A549 treated with CORT108297 at 1 μM for 4 hours (cell line): ENCODE measurements around the gene U2AF2. TPM values are rescaled to one million over a fixed set of nuclear protein-coding genes. Genes with fewer than 3 reads are reported as not detected.

Experiments
- total RNA-seq: library from RNA; stranded (reverse); fragments of 200-300 nt; extraction: Qiagen RNA extraction; gene quantifications from 5 replicates; pipeline ENCODE4 v1.2.3, GENCODE V29; 2022

Gene U2AF2
- total RNA-seq, result 264 to 319 TPM (median 303 TPM) in 5 replicates

DNA sequence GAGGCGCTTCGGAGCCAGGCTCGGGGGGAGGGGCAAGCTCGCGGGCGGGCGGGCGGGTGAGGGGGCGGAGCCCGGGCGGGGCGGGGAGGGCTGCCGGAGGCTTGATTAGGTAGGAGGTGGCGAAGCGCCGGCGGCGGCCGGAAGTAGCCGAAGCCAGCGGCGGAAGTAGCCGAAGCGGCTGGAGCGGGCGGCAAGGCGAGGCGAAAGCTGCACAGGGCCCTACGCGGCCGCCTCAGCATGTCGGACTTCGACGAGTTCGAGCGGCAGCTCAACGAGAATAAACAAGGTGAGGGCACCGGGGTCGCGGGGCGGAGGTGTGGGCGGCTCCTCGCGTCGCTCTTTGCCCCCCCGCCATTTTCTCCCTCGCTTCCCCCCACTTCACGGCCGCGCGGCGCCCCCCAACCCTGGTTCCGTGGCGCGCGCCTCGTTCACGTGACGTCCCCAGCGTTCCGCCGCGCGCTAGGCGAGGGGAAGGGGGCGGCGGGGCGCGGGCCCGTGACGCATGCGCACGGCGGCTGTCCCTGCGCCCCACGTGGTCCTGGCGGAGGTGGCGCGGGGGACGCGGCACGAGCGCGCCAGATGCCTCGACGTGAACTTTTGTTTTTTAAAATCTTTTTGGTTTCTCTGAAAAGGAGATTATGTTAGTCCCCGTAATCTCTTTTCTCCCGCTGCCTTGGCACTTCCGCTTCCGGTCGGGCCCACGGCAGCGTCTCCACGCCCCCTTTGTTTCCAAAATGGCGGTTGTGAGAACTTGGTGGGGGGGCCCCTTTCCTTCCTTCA lies at the start of gene U2AF2:
Gene U2AF2 (plus strand): TSS at position 168 of the 780 bp plus-strand sequence. CDS start 70 bp downstream, at position 238.

DNA sequence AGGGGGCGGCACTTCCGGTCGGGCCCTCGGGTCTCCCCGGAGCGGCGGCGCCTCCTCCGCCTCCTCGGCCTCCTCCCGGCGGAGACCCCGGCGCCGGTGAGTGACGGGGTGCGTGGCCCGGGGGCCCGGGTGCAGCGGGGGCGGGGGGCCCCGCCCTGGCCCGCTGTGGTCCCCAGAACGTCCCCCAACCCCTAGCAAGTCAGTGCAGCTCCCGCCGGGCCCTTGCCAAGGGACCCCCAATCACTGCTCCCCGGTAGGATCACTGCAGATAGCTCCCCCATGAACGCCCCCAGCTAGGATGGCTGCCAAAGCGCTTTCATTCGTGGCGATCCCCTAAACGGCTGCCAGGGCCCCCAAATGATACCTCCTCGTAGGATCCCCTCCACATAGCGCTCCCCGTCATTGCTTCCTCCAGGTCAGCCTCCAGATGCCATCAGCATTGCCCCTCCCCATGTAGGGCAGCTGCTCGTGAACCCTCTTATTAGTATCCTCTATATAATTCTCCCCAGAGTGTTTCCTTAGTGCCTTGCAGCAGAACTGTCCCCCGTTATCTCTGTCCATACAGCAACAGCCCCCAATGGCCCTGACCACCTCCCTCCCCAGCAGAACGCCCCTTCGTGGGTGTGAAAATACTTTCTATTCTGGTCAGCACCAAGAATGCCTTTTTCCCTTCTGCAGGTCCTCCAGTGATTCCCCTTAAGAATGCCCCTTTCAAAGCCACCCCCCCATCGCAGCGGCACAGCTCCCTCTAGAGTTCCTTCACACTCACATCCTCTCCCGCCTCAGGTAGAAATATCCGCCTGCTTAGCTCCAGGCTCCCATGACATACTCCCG lies 49.0 kb upstream of the U2AF2 start, which contains the start of gene ZNF865:
Gene ZNF865 (plus strand): TSS at position 11 of the 834 bp plus-strand sequence. CDS start 7,972 bp downstream, outside the sequence.

DNA sequence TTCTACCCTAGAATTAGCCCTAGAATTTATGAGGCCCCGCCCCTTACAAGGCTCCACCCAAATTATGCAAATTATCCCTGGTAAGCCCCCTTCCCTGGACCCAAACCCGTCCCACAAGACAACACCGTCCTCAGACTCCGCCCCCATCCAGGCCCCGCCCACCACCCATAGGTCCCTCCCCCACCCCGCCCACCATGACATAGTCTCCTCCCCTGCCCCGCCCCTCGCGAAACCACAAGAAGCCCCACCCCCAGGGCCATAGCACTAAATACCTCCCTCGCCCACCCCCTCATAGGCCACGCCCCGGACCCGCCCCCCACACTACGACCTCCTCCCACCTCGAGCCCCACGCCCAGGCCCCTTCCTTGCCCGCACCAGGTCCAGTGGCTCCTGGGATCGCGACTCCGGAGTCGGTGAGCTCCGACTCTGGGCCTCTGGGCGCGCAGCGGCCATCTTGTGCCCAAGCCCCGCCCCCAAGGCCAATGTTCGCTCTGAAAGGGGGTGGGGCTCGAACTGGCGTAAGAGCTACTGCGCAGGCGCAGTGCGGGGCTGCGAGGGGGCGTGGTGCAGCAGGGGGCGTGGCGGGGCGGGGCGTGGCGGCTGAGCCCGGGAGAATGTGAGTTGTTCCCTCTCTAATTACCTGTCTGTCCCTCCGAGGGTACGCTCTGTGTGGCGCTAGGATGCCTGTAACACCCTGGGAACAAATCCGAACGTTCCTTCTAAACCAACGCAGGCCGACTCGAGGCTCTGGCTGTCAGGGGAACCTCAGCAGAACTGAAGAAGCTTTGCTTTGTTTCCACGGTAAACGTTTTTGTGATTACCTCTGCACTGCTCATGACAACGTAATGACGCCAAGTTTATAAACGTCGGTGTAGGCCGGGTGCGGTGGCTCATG lies 30.5 kb upstream of the U2AF2 start, which contains the start of gene ZNF784:
Gene ZNF784 (minus strand): TSS at position 458 of the 895 bp plus-strand sequence. CDS start 5 bp downstream, at position 453.

DNA sequence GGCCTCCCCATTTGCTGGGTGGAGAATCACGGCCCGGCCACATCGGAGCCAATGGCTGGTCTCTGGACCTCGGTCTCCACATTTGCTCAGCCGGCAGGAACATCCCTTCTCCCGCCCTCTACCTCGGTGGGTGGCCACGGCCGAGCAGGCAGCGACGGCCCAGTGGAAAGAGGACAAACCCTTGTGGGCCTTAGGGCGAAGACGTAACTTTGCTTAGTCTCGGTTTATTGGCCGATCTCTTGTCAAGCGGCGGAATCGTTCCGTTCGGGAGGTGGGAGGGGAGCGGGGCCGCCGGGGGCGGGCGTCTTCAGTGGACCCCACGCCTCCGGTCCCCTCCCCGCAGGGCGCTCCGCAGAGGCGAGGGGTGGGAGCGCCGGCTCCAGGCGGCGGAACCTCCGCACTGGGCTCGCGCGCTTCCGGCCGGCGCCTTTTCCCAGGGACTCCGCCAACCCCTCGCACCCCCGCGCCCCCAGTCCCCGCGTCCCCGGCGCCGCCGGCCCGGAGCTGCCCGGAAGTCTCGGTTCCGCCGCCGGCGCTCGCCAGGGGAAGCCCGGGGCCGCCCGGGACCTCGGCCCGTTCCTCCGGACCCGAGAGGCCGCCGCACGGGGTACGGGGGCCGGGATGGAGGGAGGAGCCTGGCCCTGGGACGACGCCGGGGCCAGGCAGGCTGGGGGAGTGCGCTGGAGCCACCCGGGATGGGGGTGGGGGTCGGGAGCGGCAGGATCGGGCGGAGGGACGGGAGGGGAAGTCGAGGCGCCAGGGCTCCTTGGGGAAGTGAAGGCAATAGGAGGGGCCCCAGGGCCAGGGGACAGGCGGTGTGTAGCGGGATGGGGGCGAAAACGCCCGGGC lies 14.0 kb upstream of the U2AF2 start, which contains the start of gene ZNF580:
Gene ZNF580 (plus strand): TSS at position 426 of the 849 bp plus-strand sequence. CDS start 1,507 bp downstream, outside the sequence.

DNA sequence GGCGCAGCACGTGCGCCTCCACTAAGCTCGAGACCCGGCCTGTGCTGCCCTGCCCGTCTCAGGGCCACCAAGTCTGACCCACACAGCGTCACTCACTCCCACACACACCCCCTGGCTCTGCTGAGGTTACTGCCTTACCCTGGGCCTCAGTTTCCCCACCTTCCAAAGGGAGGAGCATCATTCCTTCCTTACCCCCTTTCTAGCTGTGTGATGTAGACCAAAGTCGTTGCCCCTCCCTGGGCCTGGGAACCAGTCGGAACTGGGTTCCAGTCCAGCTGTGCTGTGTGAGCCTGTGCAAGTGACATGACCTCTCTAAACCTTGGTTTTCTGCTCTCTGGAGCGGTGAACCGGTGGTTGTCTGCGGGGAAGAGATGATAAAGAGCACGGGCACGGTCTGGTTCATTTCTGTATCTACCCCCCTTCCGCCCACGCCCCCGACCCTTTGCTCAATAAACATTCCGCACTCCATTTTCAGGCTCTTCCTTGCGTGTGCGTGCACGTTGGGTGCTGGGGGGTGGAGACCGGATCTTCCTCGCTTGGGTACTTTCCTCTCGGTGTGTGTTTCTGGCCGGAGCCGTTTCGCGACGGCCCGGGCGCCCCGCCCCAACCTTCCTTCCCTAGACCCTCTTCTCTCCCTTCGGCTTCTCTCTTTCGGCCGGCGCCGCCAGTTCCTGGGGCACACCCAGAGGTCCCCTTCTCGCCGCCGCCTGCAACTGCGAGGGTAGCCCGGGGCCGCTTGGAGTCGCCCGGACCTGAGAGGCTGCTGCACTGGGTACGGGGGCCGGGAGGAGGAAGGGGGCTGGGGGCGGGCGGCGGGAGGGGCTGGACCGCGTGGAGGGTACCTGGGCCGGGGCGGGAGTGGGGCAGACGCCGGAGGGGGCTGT lies 11.6 kb upstream of the U2AF2 start, which contains the start of gene ZNF581:
Gene ZNF581 (plus strand): TSS at position 647 of the 884 bp plus-strand sequence. CDS start 923 bp downstream, outside the sequence.

DNA sequence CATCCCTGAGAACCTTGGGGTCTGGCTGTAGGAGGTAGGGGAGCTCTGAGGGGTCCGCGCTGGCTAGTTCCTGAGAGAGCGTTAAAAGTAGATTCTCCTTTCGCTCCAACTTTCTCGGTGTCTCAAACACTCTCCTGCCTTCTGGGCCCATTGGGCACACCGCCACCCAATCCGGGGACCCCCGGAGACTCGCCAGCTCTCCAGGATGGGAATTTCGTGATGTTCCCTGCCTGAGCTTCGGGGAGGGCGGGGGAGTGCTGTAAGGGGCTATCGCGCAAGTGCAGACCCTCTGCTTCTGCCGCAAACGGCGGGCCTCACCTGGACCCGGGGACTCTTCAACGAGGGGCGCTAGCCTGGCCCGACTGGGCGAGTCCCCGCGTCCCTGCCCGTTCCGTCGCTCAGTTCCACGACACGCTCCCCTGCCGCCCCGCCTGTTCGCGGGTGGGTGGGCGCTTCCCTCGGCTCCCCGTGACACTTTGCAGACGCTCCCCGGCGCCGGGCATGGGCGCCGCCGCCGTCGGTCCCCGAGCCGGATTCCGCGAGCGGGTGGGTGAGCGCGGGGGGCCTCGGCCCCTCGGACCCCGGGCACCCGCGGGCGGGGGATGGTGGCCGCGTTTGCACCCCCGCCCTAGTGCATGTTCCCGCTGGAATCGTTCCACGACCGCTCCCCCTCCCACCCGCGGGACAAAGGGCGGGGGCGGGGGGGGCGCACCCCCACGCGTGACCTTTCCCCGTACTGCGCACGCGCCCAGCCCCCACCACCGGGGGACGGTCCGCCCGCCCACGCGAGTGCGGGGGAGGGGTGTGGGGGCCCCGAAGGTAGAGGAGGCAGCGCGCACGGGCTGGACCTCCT lies 6.9 kb upstream of the U2AF2 start, which contains the start of gene CCDC106:
Gene CCDC106 (plus strand): TSS at position 481 of the 853 bp plus-strand sequence. CDS start 835 bp downstream, outside the sequence.

DNA sequence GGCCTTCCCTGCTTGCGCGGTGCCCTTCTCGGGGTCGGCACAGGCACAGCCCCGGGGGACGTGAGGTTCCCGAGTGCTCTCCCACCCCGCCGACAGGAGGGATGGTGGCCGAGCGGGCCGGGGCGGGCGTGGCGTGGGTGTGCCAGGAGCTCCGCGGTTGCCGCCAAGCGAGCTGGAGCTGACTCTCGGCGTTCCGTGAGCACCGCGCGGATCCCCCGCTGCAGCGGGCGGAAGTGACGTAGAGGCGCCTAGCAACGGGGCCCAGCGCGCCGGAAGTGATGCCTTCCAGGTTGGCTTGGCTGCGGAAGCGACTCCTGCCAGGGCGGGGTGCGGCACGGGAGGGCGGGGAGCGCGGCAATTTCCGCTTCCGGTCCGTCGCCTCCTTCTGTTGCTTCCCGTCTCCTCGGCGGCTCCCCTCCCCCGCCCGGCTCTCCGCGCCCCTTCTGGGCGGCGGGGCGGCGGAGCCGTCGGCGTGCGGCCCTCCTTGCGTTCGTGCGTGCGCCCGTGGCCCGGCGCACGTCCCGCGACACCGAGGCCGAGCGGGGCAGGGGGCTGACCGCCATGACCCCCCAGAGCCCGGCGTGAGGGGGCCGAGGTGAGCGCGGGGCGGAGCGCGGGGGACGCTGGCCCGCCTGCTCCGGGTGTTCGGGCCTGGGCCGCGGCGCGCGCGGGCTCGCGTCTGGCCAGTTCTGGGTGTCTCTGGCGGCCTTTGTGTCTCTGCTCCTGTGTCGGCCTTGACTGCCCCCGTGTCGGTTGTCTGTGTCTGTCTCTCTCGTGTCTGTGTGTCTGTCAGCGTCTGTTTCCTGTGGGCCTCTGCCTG lies 20.2 kb downstream of the U2AF2 start, which contains the start of gene EPN1:
Gene EPN1 (plus strand): TSS at position 386 of the 820 bp plus-strand sequence. CDS start 3,402 bp downstream, outside the sequence.

Other genes with a start within 250 kb of the U2AF2 start
- 320 to 492 TPM (median 460 TPM) in 5 replicates for gene UBE2S, start 247.2 kb upstream of the U2AF2 start, total RNA-seq
- gene SHISA7, start 211.7 kb upstream of the U2AF2 start, total RNA-seq, result 0.02 TPM in 1 of 5 replicates, not detected in the others
- 54.6 to 66.3 TPM (median 63.5 TPM) in 5 replicates for gene ISOC2, start 193.4 kb upstream of the U2AF2 start, total RNA-seq
- not detected in 5 replicates for gene C19orf85, start 190.3 kb upstream of the U2AF2 start, total RNA-seq
- gene ZNF628, start 178.4 kb upstream of the U2AF2 start, total RNA-seq, result 5.7 to 8.8 TPM (median 7.8 TPM) in 5 replicates
- 34.2 to 64.7 TPM (median 61.2 TPM) in 5 replicates for gene NAT14, start 169.8 kb upstream of the U2AF2 start, total RNA-seq
- gene SSC5D, start 166.6 kb upstream of the U2AF2 start, total RNA-seq, result 0.45 to 1.3 TPM (median 0.81 TPM) in 5 replicates
- 1.6 to 2.8 TPM (median 2.3 TPM) in 5 replicates for gene SBK2, start 117.9 kb upstream of the U2AF2 start, total RNA-seq
- 1.7 to 2.0 TPM (median 1.9 TPM) in 5 replicates for gene SBK3, start 109.5 kb upstream of the U2AF2 start, total RNA-seq
- 15.7 to 31.2 TPM (median 28.5 TPM) in 5 replicates for gene ZNF579, start 74.2 kb upstream of the U2AF2 start, total RNA-seq
- 17.6 to 24.7 TPM (median 24.3 TPM) in 5 replicates for gene FIZ1, start 55.5 kb upstream of the U2AF2 start, total RNA-seq
- 13.4 to 21.2 TPM (median 20.6 TPM) in 5 replicates for gene ZNF524, start 54.7 kb upstream of the U2AF2 start, total RNA-seq
- 7.3 to 13.8 TPM (median 12.5 TPM) in 5 replicates for gene ZNF865, start 49.4 kb upstream of the U2AF2 start, total RNA-seq
- gene ZNF784, start 30.5 kb upstream of the U2AF2 start, total RNA-seq, result 5.6 to 6.2 TPM (median 5.8 TPM) in 5 replicates
- 29.4 to 56.4 TPM (median 50.5 TPM) in 5 replicates for gene ZNF580, start 14.0 kb upstream of the U2AF2 start, total RNA-seq
- gene ZNF581, start 11.4 kb upstream of the U2AF2 start, total RNA-seq, result 36.6 to 52.1 TPM (median 49.2 TPM) in 5 replicates
- gene CCDC106, start 6.8 kb upstream of the U2AF2 start, total RNA-seq, result 14.1 to 20.4 TPM (median 19.1 TPM) in 5 replicates
- gene EPN1, start 20.2 kb downstream of the U2AF2 start, total RNA-seq, result 135 to 220 TPM (median 215 TPM) in 5 replicates
- gene NLRP9, start 83.4 kb downstream of the U2AF2 start, total RNA-seq, result not detected in 5 replicates
- 0.31 to 0.54 TPM (median 0.45 TPM) in 5 replicates for gene RFPL4A, start 104.1 kb downstream of the U2AF2 start, total RNA-seq
- 0.28 TPM in 1 of 5 replicates, not detected in the others for gene RFPL4AL1, start 114.1 kb downstream of the U2AF2 start, total RNA-seq
- gene NLRP11, start 177.0 kb downstream of the U2AF2 start, total RNA-seq, result 0.05 to 0.08 TPM (median 0.06 TPM) in 4 of 5 replicates, not detected in the other
- not detected in 5 replicates for gene NLRP4, start 181.5 kb downstream of the U2AF2 start, total RNA-seq